ENCODE measurements around the gene RAB40B.

The RAB40B gene

GRCh38 chr17:82614095-82614631 is 84.3 kb downstream of the RAB40B start:
- DNase-seq (ENCODE audit: low read depth), result no peak

- no peak for DNase-seq (ENCODE audit: low read depth)
These were observed 85.0 kb downstream of the RAB40B start for GRCh38 chr17:82613283-82614094.

GRCh38 chr17:82611140-82612058 is 87.1 kb downstream of the RAB40B start:
- DNase-seq (ENCODE audit: low read depth), result no peak

- DNase-seq (ENCODE audit: low read depth), result no peak
These were observed 88.8 kb downstream of the RAB40B start for GRCh38 chr17:82609655-82610054.

- no peak for DNase-seq (ENCODE audit: low read depth)
These were observed 89.7 kb downstream of the RAB40B start for GRCh38 chr17:82608816-82609215.

- DNase-seq (ENCODE audit: low read depth), result no peak
These were observed 92.4 kb downstream of the RAB40B start for GRCh38 chr17:82605939-82606600.
